ENCODE results near the gene PTGIR. TPM values are rescaled to one million over a fixed set of nuclear protein-coding genes. Genes with fewer than 3 reads are reported as not detected.

PTGIR gene
- polyA plus RNA-seq, 2 of the 4 experiments (the other 2 are of a cell fraction) = 0.06 TPM; not detected in 1

- TF ChIP-seq RNF2 (IDR thresholded peaks at IDR 0.05; ENCODE audit: borderline replicate concordance, low read depth) (no peak), POLR2A (IDR thresholded peaks at IDR 0.05; ENCODE audit: low read length) (no peak), FOSL2 (IDR thresholded peaks at IDR 0.05) (no peak), FOSL2 (CRISPR knock-in tag; IDR thresholded peaks at IDR 0.05) (no peak), POLR2AphosphoS2 (conservative IDR thresholded peaks at IDR 0.05; ENCODE audit: low read length) (no peak), KDM5A (IDR thresholded peaks at IDR 0.05) (no peak), RFX5 (IDR thresholded peaks at IDR 0.05) (no peak), MYC (IDR thresholded peaks at IDR 0.05; ENCODE audit: borderline replicate concordance, low read length) (no peak)
These were observed 11.4 kb downstream of the PTGIR start (continued) for GRCh38 chr19:46613525-46613924.

GRCh38 chr19:46611776-46612175, 13.1 kb downstream of the PTGIR start:
- no peak for TF ChIP-seq POLR2AphosphoS2 (conservative IDR thresholded peaks at IDR 0.05; ENCODE audit: low read length)
- no peak for TF ChIP-seq ATOH8 (CRISPR knock-in tag; IDR thresholded peaks at IDR 0.05; ENCODE audit: low read depth)
- TF ChIP-seq USF2 (IDR thresholded peaks at IDR 0.05) = no peak
- no peak for TF ChIP-seq SREBF2 (IDR thresholded peaks at IDR 0.05)
- TF ChIP-seq MAFK (IDR thresholded peaks at IDR 0.05; ENCODE audit: partially characterized antibody) = no peak
- TF ChIP-seq ZFP36 (IDR thresholded peaks at IDR 0.05; ENCODE audit: borderline replicate concordance, partially characterized antibody) = no peak
- TF ChIP-seq HOXB5 (CRISPR knock-in tag; IDR thresholded peaks at IDR 0.05) = no peak
- no peak for TF ChIP-seq NFE2L2 (conservative IDR thresholded peaks at IDR 0.05; ENCODE audit: low read length)
- no peak for TF ChIP-seq FOSL2 (IDR thresholded peaks at IDR 0.05)
- TF ChIP-seq FOSL2 (CRISPR knock-in tag; IDR thresholded peaks at IDR 0.05) = no peak
- TF ChIP-seq BHLHE40 (IDR thresholded peaks at IDR 0.05; ENCODE audit: low read depth, low read length) = no peak
- 86% methylated on average over 6 of the region's 6 CpGs for WGBS (ENCODE audit: missing lambda C conversion rate)
- DNase-seq (ENCODE audit: low read depth in 1 of 2, low spot score in 1 of 2) = no peak

GRCh38 chr19:46610851-46611770, 13.8 kb downstream of the PTGIR start:
- H3K4me3 ChIP-seq = no peak overlapping the region
- FAIRE-seq = no peak
- H3K27ac ChIP-seq = no peak overlapping the region
- no peaks in the 10 kb centered on the region for H3K9me3 ChIP-seq
- no peak for ATAC-seq
- TF ChIP-seq PBX3 (IDR thresholded peaks at IDR 0.05) (0 out of 2 replicates have a peak, but pooled peaks have one; percentile 10), NPAS2 (CRISPR knock-in tag; IDR thresholded peaks at IDR 0.05; ENCODE audit: borderline replicate concordance) (no peak)
- H3K4me2 ChIP-seq = no peak overlapping the region
- DNase-seq (ENCODE audit: low read depth in 1 of 2, low spot score in 1 of 2) = no peak
- WGBS (ENCODE audit: missing lambda C conversion rate) = 84% methylated on average over 17 of the region's 17 CpGs
- no peaks in the 10 kb centered on the region for H3K4me1 ChIP-seq
- CTCF ChIA-PET = interaction anchor here (0.6 to 34.1 kb wide), 13 partner anchors 4 to 228 kb away, joined by 3 to 737 read pairs (median 8); partner anchors contain the start of genes CALM3, DACT3, GNG8 and PTGIR
- POLR2A ChIA-PET = interaction anchor here (0.9 to 3.4 kb wide), 3 partner anchors 10 to 502 kb away, joined by 3 to 13 read pairs (median 4); partner anchors contain the start of genes CALM3, DACT3 and ZC3H4

More at GRCh38 chr19:46611776-46612175, 13.1 kb downstream of the PTGIR start:
- ChIA-PET POLR2A (interaction anchor here (0.9 to 3.4 kb wide), 2 partner anchors 11 to 502 kb away, joined by 4 to 13 read pairs; partner anchors contain the start of genes CALM3 and ZC3H4), CTCF (interaction anchor here (0.6 to 34.1 kb wide), 13 partner anchors 5 to 227 kb away, joined by 3 to 737 read pairs (median 11); partner anchors contain the start of genes CALM3, DACT3, GNG8 and PTGIR)
- Histone ChIP-seq H3K4me3 (no peak overlapping the region), H3K9me3 (no peaks in the 10 kb centered on the region), H3K4me1 (0 out of 3 replicates have a peak, but pooled peaks cover 2% of the 10 kb centered on the region), H3K27ac (no peak overlapping the region), H3K4me2 (no peak overlapping the region)
- FAIRE-seq (no peak), ATAC-seq (no peak)

Measured in A549 (cell line).